GM12891 (cell line): ENCODE data around the gene RMRP.
A peak's percentile ranks its signal among the peaks of the same experiment; 100 is the strongest.

Experiments used
- DNase-seq: peaks from one replicate; pipeline ENCODE4 v3.0.0; 2011; ENCODE audit warnings: low spot score; ENCODE audit not compliant: insufficient read length
- FAIRE-seq: peaks from 2 replicates; lab custom pipeline; 2011; peaks lifted over from hg19 to GRCh38; lab: Jason Lieb, UNC
- PAX5 ChIP-seq: IDR thresholded peaks from 2 replicates; pipeline ENCODE4 v1.6.1; 2011; ENCODE audit warnings: low read length, moderate library complexity, mild to moderate bottlenecking; ENCODE audit not compliant: insufficient read depth, severe bottlenecking
- POLR2A ChIP-seq: IDR thresholded peaks from 2 replicates; pipeline ENCODE4 v1.6.1; 2011; ENCODE audit warnings: low read depth, low read length, control low read depth
- POLR2AphosphoS5 ChIP-seq: IDR thresholded peaks from 2 replicates; pipeline ENCODE4 v1.6.1; 2011; ENCODE audit warnings: low read depth, low read length, control low read depth
- POU2F2 ChIP-seq: IDR thresholded peaks from 2 replicates; pipeline ENCODE4 v1.6.1; 2011; ENCODE audit warnings: low read depth, mild to moderate bottlenecking, control low read depth, low read length, moderate library complexity
- SPI1 ChIP-seq: IDR thresholded peaks from 2 replicates; pipeline ENCODE4 v1.6.1; 2011; ENCODE audit warnings: low read depth, low read length, control low read depth
- TAF1 ChIP-seq: IDR thresholded peaks from 2 replicates; pipeline ENCODE4 v1.6.1; 2011; ENCODE audit warnings: low read depth, low read length, control low read depth

Gene RMRP

DNA sequence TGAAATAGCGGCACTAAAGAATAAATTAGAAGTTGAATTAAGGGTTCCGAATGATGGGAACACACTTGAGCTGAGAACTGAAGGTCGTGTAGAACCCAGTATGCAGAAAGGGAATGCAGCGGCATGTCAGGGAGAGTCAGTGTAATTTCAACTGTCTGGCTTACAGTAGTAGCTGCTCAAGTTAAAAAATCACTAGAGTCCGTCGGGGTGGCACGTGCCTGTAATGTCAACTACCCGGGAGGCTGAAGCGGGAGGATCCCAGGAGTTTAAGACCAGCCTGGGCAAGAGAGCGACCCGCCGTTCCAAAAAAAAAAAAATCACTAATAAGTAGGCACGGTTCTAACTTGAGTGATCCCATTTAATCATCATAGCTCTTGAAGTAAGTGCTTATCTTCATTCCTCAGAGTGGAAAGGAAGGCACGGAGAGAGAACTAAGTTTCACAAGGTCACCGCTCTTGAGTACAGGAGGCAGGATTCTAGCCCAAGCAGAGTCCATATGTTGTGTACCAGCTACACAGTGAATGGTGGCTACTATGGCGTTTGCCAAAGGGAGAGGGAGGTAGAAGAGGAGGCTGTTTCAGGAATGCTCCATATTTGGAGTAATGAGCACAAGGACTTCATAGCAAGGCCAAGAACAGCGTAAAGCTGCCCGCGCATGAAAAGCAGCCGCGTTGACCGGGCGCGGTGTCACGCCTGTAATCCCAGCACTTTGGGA, 831 bp downstream of the RMRP start:
- TF ChIP-seq TAF1 = no peak
- no peak for TF ChIP-seq SPI1
- TF ChIP-seq POLR2A = no peak
- TF ChIP-seq POLR2AphosphoS5 = no peak
- TF ChIP-seq POU2F2 = no peak
- no peak for TF ChIP-seq PAX5
- FAIRE-seq (no peak), DNase-seq (no peak)

GRCh38 chr9:35656348-35656747, 1.5 kb downstream of the RMRP start:
- DNase-seq (no peak), FAIRE-seq (no peak)
- no peak for TF ChIP-seq SPI1
- no peak for TF ChIP-seq TAF1
- no peak for TF ChIP-seq POLR2AphosphoS5
- TF ChIP-seq POLR2A = no peak
- no peak for TF ChIP-seq POU2F2
- no peak for TF ChIP-seq PAX5

GRCh38 chr9:35653611-35654010, 4.2 kb downstream of the RMRP start:
- no peak for DNase-seq
- FAIRE-seq = no peak
- no peak for TF ChIP-seq PAX5
- no peak for TF ChIP-seq POLR2AphosphoS5
- TF ChIP-seq TAF1 = no peak
- no peak for TF ChIP-seq SPI1
- no peak for TF ChIP-seq POLR2A
- TF ChIP-seq POU2F2 = no peak

GRCh38 chr9:35652829-35653209, 5.0 kb downstream of the RMRP start:
- no peak for FAIRE-seq
- DNase-seq = no peak
- TF ChIP-seq SPI1 = no peak
- no peak for TF ChIP-seq PAX5
- no peak for TF ChIP-seq POU2F2
- no peak for TF ChIP-seq POLR2AphosphoS5
- no peak for TF ChIP-seq POLR2A
- no peak for TF ChIP-seq TAF1

- FAIRE-seq (no peak), DNase-seq (no peak)
- TF ChIP-seq PAX5 (no peak), POLR2A (no peak), POU2F2 (no peak), SPI1 (no peak), TAF1 (no peak), POLR2AphosphoS5 (no peak)
Observed at GRCh38 chr9:35651956-35652828, 5.6 kb downstream of the RMRP start.

DNA sequence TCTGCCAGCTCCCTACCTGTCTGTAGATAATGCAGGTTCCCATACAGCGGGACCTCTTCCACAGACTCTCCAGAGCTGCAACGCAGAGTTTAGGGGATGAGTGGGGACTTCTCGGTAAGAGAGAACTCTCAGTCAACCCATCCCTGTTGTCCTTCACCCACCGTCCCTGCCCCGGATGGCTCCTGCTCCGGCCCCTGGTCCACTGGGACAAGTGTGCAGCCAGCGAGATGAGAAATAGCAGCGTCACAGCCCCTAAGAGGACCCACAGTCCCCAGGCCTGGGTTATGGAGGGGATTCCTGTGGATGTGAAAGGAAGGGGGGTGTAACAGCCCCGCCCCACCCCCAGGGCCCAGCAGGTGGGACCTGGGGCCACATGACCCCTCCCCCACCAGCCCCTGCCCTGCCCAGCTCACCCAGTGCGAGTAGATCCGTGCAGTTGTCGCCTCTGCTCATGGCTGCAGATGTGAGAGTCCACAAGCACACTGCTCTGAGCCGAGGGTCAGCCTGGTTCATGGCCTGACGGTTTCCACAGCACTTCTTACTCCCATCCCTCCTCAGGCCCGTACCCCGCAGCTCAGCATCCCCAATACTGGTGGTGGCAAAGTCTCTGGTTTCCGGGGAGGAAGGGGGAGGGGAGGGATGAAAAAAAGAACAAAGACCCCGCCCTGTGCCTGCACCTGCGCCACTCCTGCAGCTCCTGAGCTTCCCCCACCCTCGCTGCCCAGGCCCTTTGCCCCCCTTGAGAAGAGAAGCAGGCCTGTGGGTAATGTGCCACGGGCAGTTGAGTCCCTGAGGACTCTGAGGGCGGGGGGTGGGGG, 7.3 kb downstream of the RMRP start, which contains the start of gene SIT1:
Gene SIT1, minus strand, starts transcription at position 591 of the 818 bp plus-strand sequence. Its CDS starts 78 bp downstream, at position 513.
- FAIRE-seq (peak; percentile 74), DNase-seq (no peak)
- TF ChIP-seq PAX5 (no peak), TAF1 (no peak), SPI1 (no peak), POLR2A (no peak; the same call in 1 of the 2 replicates)

- TF ChIP-seq TAF1 (peak; percentile 48; the same call in 1 of the 2 replicates), POLR2AphosphoS5 (peak; percentile 41; the same call in 1 of the 2 replicates), POU2F2 (0 out of 2 replicates have a peak, but pooled peaks have one; percentile 28), PAX5 (no peak), POLR2A (peak; percentile 52), SPI1 (peak; percentile 88)
- FAIRE-seq (peak; percentile 20), DNase-seq (no peak)
Observed at GRCh38 chr9:35649431-35650340, 8.1 kb downstream of the RMRP start.

GRCh38 chr9:35646533-35647265, 11.1 kb downstream of the RMRP start:
- DNase-seq = peak; percentile 85
- peak; percentile 97 for FAIRE-seq

More at GRCh38 chr9:35646533-35647265, 11.1 kb downstream of the RMRP start:
- TF ChIP-seq PAX5 = no peak
- TF ChIP-seq POU2F2 = peak; percentile 68; the same call in 1 of the 2 replicates
- peak; percentile 52; the same call in 1 of the 2 replicates for TF ChIP-seq POLR2AphosphoS5
- 0 out of 2 replicates have a peak, but pooled peaks have one; percentile 37 for TF ChIP-seq POLR2A
